GM23248 (cell line): ENCODE measurements around the gene SLC2A5.

ENCODE experiments used
- EZH2 ChIP-seq: fragments of 200-600 bp; sonication (generic); IDR thresholded peaks from 2 replicates; pipeline ENCODE4 v1.6.1; 2018; ENCODE audit warnings: antibody characterized with exemption, mild to moderate bottlenecking; ENCODE audit not compliant: insufficient read depth, poor library complexity, severe bottlenecking
- EZH2phosphoT487 ChIP-seq: fragments of 200-600 bp; sonication (generic); IDR thresholded peaks from 2 replicates; pipeline ENCODE4 v1.6.1; 2018; ENCODE audit warnings: antibody characterized with exemption, moderate library complexity, mild to moderate bottlenecking, low read depth; ENCODE audit not compliant: insufficient read depth

- TF ChIP-seq EZH2 (no peak), EZH2phosphoT487 (no peak)
Observed at GRCh38 chr1:9069326-9070100, at the start of gene SLC2A5.
